SK-N-SH (cell line): ENCODE measurements around the gene PRKAB1. TPM values are rescaled to one million over a fixed set of nuclear protein-coding genes. Genes with fewer than 3 reads are reported as not detected.
A peak's percentile ranks its signal among the peaks of the same experiment; 100 is the strongest.

Source experiments
- CTCF ChIA-PET: fragments of 300-600, 350-600 bp; formaldehyde crosslinking; extraction: SDS; loops from one replicate; lab custom pipeline; 2021; lab: Yijun Ruan, JAX
- POLR2A ChIA-PET: fragments of 350-600 bp; sonication (Branson Sonifier 250); formaldehyde crosslinking; extraction: SDS; loops from one replicate; lab custom pipeline; 2020; ENCODE audit warnings: antibody characterized with exemption, inconsistent platforms; lab: Yijun Ruan, JAX
- DNase-seq: peaks from one replicate; pipeline ENCODE4 v3.0.0; 2012
- H2AFZ ChIP-seq: fragments of 200-600 bp; sonication (generic); 2 replicates; pipeline ENCODE4 v1.8.1; 2016; ENCODE audit warnings: antibody characterized with exemption, mild to moderate bottlenecking, low read depth
- H3F3A ChIP-seq: fragments of 200-600 bp; sonication (generic); replicated peaks from 2 replicates; pipeline ENCODE3; 2016; ENCODE audit warnings: antibody characterized with exemption, mild to moderate bottlenecking; ENCODE audit not compliant: insufficient read depth
- H3K27ac ChIP-seq, 2 experiments: fragments of 200-500 bp in 1 of 2; fragments of 200-600 bp in 1 of 2; sonication (Bioruptor generic) in 1 of 2; sonication (generic), shearing (Covaris generic) in 1 of 2; 2 replicates each; pipeline versions ENCODE4 v1.5.1 to v1.6.1; 2014 to 2016; ENCODE audit warnings: low read depth in 2 of 2, inconsistent platforms in 1 of 2, low read length in 1 of 2, mild to moderate bottlenecking in 1 of 2, mixed read lengths in 1 of 2
- H3K27me3 ChIP-seq: fragments of 200-600 bp; sonication (generic), shearing (Covaris generic); 2 replicates; pipeline ENCODE4 v1.6.1; 2016; ENCODE audit warnings: mixed run types; ENCODE audit not compliant: insufficient read depth
- H3K36me3 ChIP-seq, 2 experiments: fragments of 200-500 bp in 1 of 2; fragments of 200-600 bp in 1 of 2; sonication (Bioruptor generic) in 1 of 2; sonication (generic) in 1 of 2; replicated peaks in 1 of 2; 2 replicates each; pipeline versions ENCODE3 to v1.5.1; 2014 to 2016; ENCODE audit warnings: low read length in 1 of 2, mild to moderate bottlenecking in 1 of 2; ENCODE audit not compliant: insufficient read depth in 2 of 2, control insufficient read depth in 1 of 2
- H3K4me1 ChIP-seq, 2 experiments: fragments of 200-500 bp in 1 of 2; fragments of 200-600 bp in 1 of 2; sonication (Bioruptor generic) in 1 of 2; sonication (generic), shearing (Covaris generic) in 1 of 2; 2 replicates each; pipeline versions ENCODE4 v1.5.1 to v1.6.1; 2014 to 2016; ENCODE audit warnings: low read depth in 1 of 2, low read length in 1 of 2, mixed run types in 1 of 2; ENCODE audit not compliant: insufficient read depth in 2 of 2, control insufficient read depth in 1 of 2
- H3K4me2 ChIP-seq: fragments of 200-600 bp; sonication (generic), shearing (Covaris generic); 2 replicates; pipeline ENCODE4 v1.6.1; 2017; ENCODE audit warnings: mixed run types
- H3K4me3 ChIP-seq, 2 experiments: fragments of 200-500 bp in 1 of 2; fragments of 200-600 bp in 1 of 2; sonication (Bioruptor generic) in 1 of 2; sonication (generic), shearing (Covaris generic) in 1 of 2; 2 replicates each; pipeline versions ENCODE4 v1.5.1 to v1.8.1; 2014 to 2016; ENCODE audit warnings: low read depth in 2 of 2, inconsistent platforms in 1 of 2, low read length in 1 of 2, mild to moderate bottlenecking in 1 of 2, mixed read lengths in 1 of 2, moderate library complexity in 1 of 2
- H3K79me2 ChIP-seq: fragments of 200-600 bp; sonication (generic); 2 replicates; pipeline ENCODE4 v1.8.1; 2017; ENCODE audit warnings: mild to moderate bottlenecking; ENCODE audit not compliant: insufficient read depth
- H3K9ac ChIP-seq: fragments of 200-600 bp; sonication (generic); 2 replicates; pipeline ENCODE4 v1.6.1; 2017; ENCODE audit warnings: mixed run types
- H3K9me2 ChIP-seq: fragments of 200-600 bp; sonication (generic); 2 replicates; pipeline ENCODE4 v1.6.1; 2017; ENCODE audit warnings: mixed run types
- H3K9me3 ChIP-seq: fragments of 200-600 bp; sonication (generic); 2 replicates; pipeline ENCODE4 v1.6.1; 2017; ENCODE audit warnings: mixed run types, mild to moderate bottlenecking, moderate library complexity
- H4K20me1 ChIP-seq: fragments of 200-600 bp; sonication (generic); 2 replicates; pipeline ENCODE4 v1.6.1; 2017; ENCODE audit warnings: mild to moderate bottlenecking, mixed run types; ENCODE audit not compliant: insufficient read depth
- CHD2 ChIP-seq: fragments of 150-350 bp; IDR thresholded peaks from 2 replicates; pipeline ENCODE4 v1.6.1; 2018; ENCODE audit warnings: low read length; ENCODE audit not compliant: partially characterized antibody
- ELF1 ChIP-seq: IDR thresholded peaks from 2 replicates; pipeline ENCODE4 v1.4.0; 2012
- FOXJ3 ChIP-seq: sonication (generic); formaldehyde crosslinking; IDR thresholded peaks from 2 replicates; pipeline ENCODE4 v1.5.1; 2020; ENCODE audit warnings: mild to moderate bottlenecking, missing genetic modification reagents
- FOXM1 ChIP-seq: IDR thresholded peaks from 2 replicates; pipeline ENCODE4 v1.4.0; 2012; ENCODE audit warnings: low read depth, mild to moderate bottlenecking
- IRF3 ChIP-seq: fragments of 150-350 bp; IDR thresholded peaks from 2 replicates; pipeline ENCODE4 v1.6.1; 2016; ENCODE audit warnings: mild to moderate bottlenecking, low read depth, low read length
- JUND ChIP-seq: IDR thresholded peaks from 2 replicates; pipeline ENCODE4 v1.4.0; 2012
- MEF2A ChIP-seq: IDR thresholded peaks from 2 replicates; pipeline ENCODE4 v1.4.0; 2012; ENCODE audit warnings: low read depth, borderline replicate concordance
- NFIC ChIP-seq: IDR thresholded peaks from 2 replicates; pipeline ENCODE4 v1.4.0; 2012; ENCODE audit warnings: borderline replicate concordance
- REST ChIP-seq: IDR thresholded peaks from 2 replicates; pipeline ENCODE4 v1.6.1; 2012; ENCODE audit warnings: mild to moderate bottlenecking, low read depth, low read length, moderate library complexity
- RXRA ChIP-seq: IDR thresholded peaks from 2 replicates; pipeline ENCODE4 v1.4.0; 2012; ENCODE audit warnings: low read depth, mild to moderate bottlenecking, borderline replicate concordance
- SMC3 ChIP-seq: IDR thresholded peaks from 2 replicates; pipeline ENCODE4 v1.6.1; 2012; ENCODE audit warnings: low read depth, low read length, improper control_type of control experiment
- TAF1 ChIP-seq: IDR thresholded peaks from 2 replicates; pipeline ENCODE4 v1.6.1; 2012; ENCODE audit warnings: low read depth, mild to moderate bottlenecking, low read length, moderate library complexity, borderline replicate concordance
- TCF12 ChIP-seq: IDR thresholded peaks from 2 replicates; pipeline ENCODE4 v1.4.0; 2012
- USF1 ChIP-seq: IDR thresholded peaks from 2 replicates; pipeline ENCODE4 v1.4.0; 2012; ENCODE audit warnings: low read depth, borderline replicate concordance
- WGBS: methylation state at CpG from one replicate; pipeline ENCODE4 v1.1.6; 2017; ENCODE audit warnings: low lambda C conversion rate; 5-methylcytosine and 5-hydroxymethylcytosine counted together
- polyA plus RNA-seq, 3 experiments: library from polyadenylated mRNA; depleted of rRNA; stranded (reverse); fragments of >200 nt; gene quantifications; 2 replicates each; pipeline ENCODE4 v1.2.3, GENCODE V29; 2012

Gene PRKAB1
- polyA plus RNA-seq, 1 of the 3 experiments (the other 2 are of a cell fraction), result 28.9 TPM

- Histone ChIP-seq H3K4me3 (no peak overlapping the region), H3K9ac (no peak overlapping the region), H3K36me3 (peaks cover 22 to 49% of the 10 kb centered on the region in 2 experiments), H3K27me3 (no peaks in the 10 kb centered on the region), H4K20me1 (no peaks in the 10 kb centered on the region), H3K9me2 (no peaks in the 10 kb centered on the region), H3K4me1 (no peaks in the 10 kb centered on the region; a peak in 1 of 4 replicates), H3K9me3 (no peaks in the 10 kb centered on the region), H2AFZ (no peak overlapping the region), H3K27ac (peak overlapping the region in 1 of 2 experiments; percentile 41; a peak in 1 of 4 replicates), H3K4me2 (no peak overlapping the region), H3K79me2 (no peaks in the 10 kb centered on the region), H3F3A (peaks cover 25% of the 10 kb centered on the region)
- TF ChIP-seq TAF1 (no peak), TCF12 (no peak), SMC3 (no peak), CHD2 (no peak), USF1 (no peak), JUND (no peak), FOXM1 (no peak), MEF2A (no peak), ELF1 (no peak), REST (no peak)
- CTCF ChIA-PET, result interaction anchor here (2.5 to 2.8 kb wide), 2 partner anchors 12 to 15 kb away, joined by 10 to 15 read pairs; partner anchors contain the start of gene PRKAB1
- POLR2A ChIA-PET, result no interaction called here
- no peak for DNase-seq
- WGBS, result 96% methylated on average over 3 of the region's 3 CpGs
Observed at GRCh38 chr12:119682639-119683252, 14.8 kb downstream of the PRKAB1 start.

- no peak for DNase-seq
- TF ChIP-seq TAF1 (no peak), RXRA (no peak), FOXJ3 (CRISPR knock-in tag) (no peak), FOXM1 (no peak), IRF3 (no peak), NFIC (0 out of 2 replicates have a peak, but pooled peaks have one; percentile 18)
- Histone ChIP-seq H3K4me2 (no peak overlapping the region), H4K20me1 (no peaks in the 10 kb centered on the region), H3K9me2 (no peaks in the 10 kb centered on the region), H3K9me3 (no peaks in the 10 kb centered on the region), H3K4me3 (no peak overlapping the region), H3K4me1 (no peaks in the 10 kb centered on the region; a peak in 1 of 4 replicates), H3K9ac (no peak overlapping the region), H3K79me2 (no peaks in the 10 kb centered on the region), H3K27me3 (no peaks in the 10 kb centered on the region), H3K36me3 (peaks cover 16 to 43% of the 10 kb centered on the region in 2 experiments), H2AFZ (no peak overlapping the region), H3F3A (peaks cover 25% of the 10 kb centered on the region), H3K27ac (peak overlapping the region in 1 of 2 experiments; percentile 41; a peak in 1 of 4 replicates)
- POLR2A ChIA-PET, result no interaction called here
- 61% methylated on average over 6 of the region's 6 CpGs for WGBS
- CTCF ChIA-PET, result interaction anchor here (2.8 kb wide), 1 partner anchor 15 kb away, joined by 15 read pairs; the partner anchor contains the start of gene PRKAB1
Observed at GRCh38 chr12:119683413-119683812, 15.5 kb downstream of the PRKAB1 start.
